Tongue (tissue), 1 donor: ENCODE results near the gene PLVAP. TPM values are rescaled to one million over a fixed set of nuclear protein-coding genes. Genes with fewer than 3 reads are reported as not detected.

Experiments
- total RNA-seq: library from RNA; depleted of rRNA; stranded (reverse); fragments of >200 nt; gene quantifications from one replicate; pipeline ENCODE4 v1.2.3, GENCODE V29; 2014

Gene PLVAP
- total RNA-seq, 1 donor from 2014 or later = 39.2 TPM

Other genes with a start within 250 kb of the PLVAP start
- gene USE1, start 162.0 kb downstream of the PLVAP start, total RNA-seq = 21.7 TPM
- 5.3 TPM for gene OCEL1, start 151.1 kb downstream of the PLVAP start, total RNA-seq
- 35.0 TPM for gene NR2F6, start 131.4 kb downstream of the PLVAP start, total RNA-seq
- 12.3 TPM for gene USHBP1, start 112.6 kb downstream of the PLVAP start, total RNA-seq
- gene BABAM1, start 109.9 kb downstream of the PLVAP start, total RNA-seq = 70.7 TPM
- 0.62 TPM for gene ANKLE1, start 95.4 kb downstream of the PLVAP start, total RNA-seq
- gene ABHD8, start 73.9 kb downstream of the PLVAP start, total RNA-seq = 15.6 TPM
- gene MRPL34, start 71.5 kb downstream of the PLVAP start, total RNA-seq = 38.9 TPM
- 7.6 TPM for gene DDA1, start 67.8 kb downstream of the PLVAP start, total RNA-seq
- 8.5 TPM for gene ANO8, start 42.5 kb downstream of the PLVAP start, total RNA-seq
- 17.3 TPM for gene GTPBP3, start 39.8 kb downstream of the PLVAP start, total RNA-seq
- gene CCDC194, start 16.9 kb upstream of the PLVAP start, total RNA-seq = not detected
- gene BST2, start 28.3 kb upstream of the PLVAP start, total RNA-seq = 6.3 TPM
- 26.8 TPM for gene MVB12A, start 42.7 kb upstream of the PLVAP start, total RNA-seq
- 3.3 TPM for gene TMEM221, start 71.3 kb upstream of the PLVAP start, total RNA-seq
- gene NXNL1, start 83.6 kb upstream of the PLVAP start, total RNA-seq = not detected
- 45.7 TPM for gene SLC27A1, start 93.2 kb upstream of the PLVAP start, total RNA-seq
- gene PGLS, start 134.3 kb upstream of the PLVAP start, total RNA-seq = 35.1 TPM
- 66.3 TPM for gene COLGALT1, start 178.3 kb upstream of the PLVAP start, total RNA-seq